Kidney epithelial cell (primary cell): Measurements from ENCODE around the gene SOS1. TPM values are rescaled to one million over a fixed set of nuclear protein-coding genes. Genes with fewer than 3 reads are reported as not detected.

Experiments used
- DNase-seq: peaks from one replicate; pipeline ENCODE4 v3.0.0-alpha.2; 2010; ENCODE audit warnings: low read depth
- H3K27me3 ChIP-seq: 2 replicates; pipeline ENCODE4 v1.6.0; 2011; ENCODE audit warnings: low read length; ENCODE audit not compliant: control insufficient read depth, insufficient read depth
- H3K36me3 ChIP-seq: 2 replicates; pipeline ENCODE4 v1.5.1; 2011; ENCODE audit warnings: low read length; ENCODE audit not compliant: control insufficient read depth, insufficient read depth
- H3K4me3 ChIP-seq: 2 replicates; pipeline ENCODE4 v1.5.1; 2011; ENCODE audit warnings: low read depth, mild to moderate bottlenecking, control low read depth, low read length
- total RNA-seq: library from RNA; depleted of rRNA; stranded (reverse); fragments of >200 nt; gene quantifications from 2 replicates; pipeline ENCODE4 v1.2.3, GENCODE V29; 2015
- TF ChIP-seq, protein P1 (sequence below): IDR thresholded peaks from 2 replicates; pipeline ENCODE4 v1.5.1; 2011; ENCODE audit warnings: mild to moderate bottlenecking, moderate library complexity, low read length, control low read depth, inconsistent platforms; ENCODE audit not compliant: insufficient read depth, poor library complexity, severe bottlenecking

The SOS1 gene
- total RNA-seq, 1 donor from 2014 or later: 18.7 TPM

DNA sequence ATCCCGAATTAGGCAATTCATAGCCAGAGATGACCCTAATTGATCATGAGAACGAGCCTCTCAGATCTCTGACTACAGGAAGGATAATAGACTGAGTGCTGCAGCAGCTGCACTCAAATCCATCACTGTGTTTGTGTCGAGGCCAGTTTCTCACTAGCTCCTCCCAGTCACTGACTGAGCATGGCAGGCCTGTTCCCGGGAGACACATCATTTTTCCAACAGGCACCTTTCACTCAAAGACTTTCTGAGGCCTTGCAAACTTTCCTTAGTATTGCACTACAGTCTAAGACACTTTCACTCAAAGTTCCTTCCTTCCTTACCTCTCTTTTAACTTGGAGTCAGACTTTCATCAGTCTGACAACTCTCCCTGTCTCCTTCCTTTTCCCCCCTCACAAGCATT lies 13.7 kb downstream of the SOS1 start:
- Histone ChIP-seq H3K4me3 (no peak overlapping the region), H3K27me3 (no peaks in the 10 kb centered on the region), H3K36me3 (no peaks in the 10 kb centered on the region)
- TF ChIP-seq, protein P1, sequence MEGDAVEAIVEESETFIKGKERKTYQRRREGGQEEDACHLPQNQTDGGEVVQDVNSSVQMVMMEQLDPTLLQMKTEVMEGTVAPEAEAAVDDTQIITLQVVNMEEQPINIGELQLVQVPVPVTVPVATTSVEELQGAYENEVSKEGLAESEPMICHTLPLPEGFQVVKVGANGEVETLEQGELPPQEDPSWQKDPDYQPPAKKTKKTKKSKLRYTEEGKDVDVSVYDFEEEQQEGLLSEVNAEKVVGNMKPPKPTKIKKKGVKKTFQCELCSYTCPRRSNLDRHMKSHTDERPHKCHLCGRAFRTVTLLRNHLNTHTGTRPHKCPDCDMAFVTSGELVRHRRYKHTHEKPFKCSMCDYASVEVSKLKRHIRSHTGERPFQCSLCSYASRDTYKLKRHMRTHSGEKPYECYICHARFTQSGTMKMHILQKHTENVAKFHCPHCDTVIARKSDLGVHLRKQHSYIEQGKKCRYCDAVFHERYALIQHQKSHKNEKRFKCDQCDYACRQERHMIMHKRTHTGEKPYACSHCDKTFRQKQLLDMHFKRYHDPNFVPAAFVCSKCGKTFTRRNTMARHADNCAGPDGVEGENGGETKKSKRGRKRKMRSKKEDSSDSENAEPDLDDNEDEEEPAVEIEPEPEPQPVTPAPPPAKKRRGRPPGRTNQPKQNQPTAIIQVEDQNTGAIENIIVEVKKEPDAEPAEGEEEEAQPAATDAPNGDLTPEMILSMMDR: no peak
- DNase-seq: no peak

DNA sequence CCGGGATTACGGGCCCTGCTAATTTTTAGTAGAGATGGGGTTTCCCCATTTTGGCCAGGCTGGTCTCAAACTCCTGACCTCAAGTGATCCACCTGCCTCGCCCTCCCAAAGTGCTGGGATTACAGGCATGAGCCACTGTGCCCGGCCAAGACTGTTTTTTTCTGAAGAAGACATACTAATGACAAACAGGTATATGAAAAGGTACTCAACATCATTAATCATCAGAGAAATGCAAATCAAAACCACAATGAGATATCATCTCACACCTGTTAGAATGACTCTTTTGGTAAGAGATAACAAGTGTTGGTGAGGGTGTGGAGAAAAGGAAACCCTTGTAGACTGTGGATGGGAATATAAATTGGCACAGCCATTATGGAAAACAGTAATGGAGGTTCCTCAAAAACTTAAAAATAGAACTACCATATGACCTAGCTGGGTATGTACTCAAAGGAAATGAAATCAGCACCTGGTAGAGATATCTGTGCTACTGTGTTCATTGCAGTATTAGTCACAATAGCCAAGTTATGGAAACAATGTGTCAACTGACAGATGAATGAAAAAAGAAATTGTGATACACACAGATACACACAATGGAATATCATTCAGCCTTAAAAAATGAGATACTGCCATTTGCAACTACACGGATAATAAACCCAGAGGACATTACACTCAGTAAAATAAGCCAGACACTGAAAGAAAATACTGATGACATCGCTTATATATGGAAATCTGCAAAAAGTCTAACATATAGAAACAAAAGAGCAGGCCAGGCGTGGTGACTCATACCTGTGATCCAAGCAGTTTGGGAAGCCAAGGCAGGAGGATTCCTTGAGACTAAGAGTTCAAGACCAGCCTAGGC lies 20.8 kb downstream of the SOS1 start:
- Histone ChIP-seq H3K4me3 (no peak overlapping the region), H3K27me3 (no peaks in the 10 kb centered on the region), H3K36me3 (no peaks in the 10 kb centered on the region)
- DNase-seq: no peak
- TF ChIP-seq, protein P1: no peak

DNA sequence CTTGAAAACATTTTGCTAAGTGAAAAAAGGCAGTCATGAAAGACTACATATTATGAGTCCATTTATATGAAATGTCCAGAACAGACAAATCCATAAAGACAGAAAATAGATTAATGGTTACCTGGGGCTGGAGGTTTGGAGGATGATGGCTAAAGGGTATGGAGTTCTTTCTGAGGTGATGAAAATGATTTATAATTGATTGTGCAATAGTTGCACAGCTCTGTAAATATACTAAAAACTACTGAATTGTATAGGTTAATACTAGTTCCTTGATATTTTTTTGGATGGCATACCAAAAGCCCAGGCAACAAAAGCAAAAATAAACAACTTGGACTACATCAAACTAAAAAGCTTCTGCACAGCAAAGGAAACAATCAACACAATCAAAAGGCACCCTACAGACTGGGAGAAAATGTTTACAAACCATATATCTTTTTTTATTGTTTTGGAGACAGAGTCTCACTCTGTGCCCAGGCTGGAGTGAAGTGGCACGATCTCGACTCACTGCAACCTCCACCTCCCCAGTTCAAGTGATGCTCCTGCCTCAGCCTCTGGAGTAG lies 21.5 kb downstream of the SOS1 start:
- Histone ChIP-seq H3K4me3 (no peak overlapping the region), H3K36me3 (no peaks in the 10 kb centered on the region), H3K27me3 (no peaks in the 10 kb centered on the region)
- no peak for DNase-seq
- TF ChIP-seq, protein P1: no peak

- H3K4me3 ChIP-seq: no peak overlapping the region
- H3K27me3 ChIP-seq: no peaks in the 10 kb centered on the region
- TF ChIP-seq, protein P1: no peak
- no peak for DNase-seq
- no peaks in the 10 kb centered on the region for H3K36me3 ChIP-seq
Measured at GRCh38 chr2:39095624-39096023, 25.2 kb downstream of the SOS1 start.

DNA sequence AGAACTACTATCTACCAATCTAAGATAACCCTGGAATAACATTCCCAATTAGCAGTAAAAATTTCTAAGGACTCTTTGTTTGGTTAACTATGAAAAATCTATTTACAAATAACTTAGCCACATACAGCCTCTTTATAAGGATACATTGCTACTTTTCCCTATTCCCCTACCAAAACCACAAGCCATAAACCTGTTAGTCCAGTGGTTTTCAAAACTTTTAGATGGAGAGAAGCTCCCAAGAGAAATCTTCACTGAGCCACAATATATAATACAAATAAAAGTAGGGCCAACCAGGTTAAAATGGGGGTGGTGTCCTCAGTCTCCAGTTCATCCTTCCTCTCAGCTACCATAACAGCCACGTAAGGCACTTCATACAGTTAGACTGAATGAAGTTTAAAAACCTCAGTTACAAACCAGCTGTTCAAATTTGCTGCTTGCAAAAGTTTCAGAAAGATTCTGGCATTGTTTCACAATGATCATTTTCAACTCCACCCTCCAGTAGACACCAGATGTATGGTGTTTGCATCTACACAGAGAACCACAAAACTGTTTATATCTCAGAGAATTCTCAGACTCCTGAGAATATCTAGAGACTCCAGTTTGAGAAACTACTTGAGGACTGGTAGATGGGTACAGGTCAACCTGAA lies 26.0 kb downstream of the SOS1 start:
- no peaks in the 10 kb centered on the region for H3K27me3 ChIP-seq
- H3K36me3 ChIP-seq: no peaks in the 10 kb centered on the region
- no peak for DNase-seq
- no peak overlapping the region for H3K4me3 ChIP-seq
- TF ChIP-seq, protein P1: no peak
